GM21786 (cell line): ENCODE data around the gene P2RY14.

ENCODE experiments used
- ATAC-seq: cut with Tn5 transposase; IDR thresholded peaks from one replicate; pipeline ENCODE4 v1.9.1; 2021; ENCODE audit not compliant: unreplicated experiment

P2RY14 gene

GRCh38 chr3:151192545-151192944 is 85.8 kb downstream of the P2RY14 start:
- no peak for ATAC-seq

GRCh38 chr3:151191095-151191494 is 87.2 kb downstream of the P2RY14 start:
- no peak for ATAC-seq

DNA sequence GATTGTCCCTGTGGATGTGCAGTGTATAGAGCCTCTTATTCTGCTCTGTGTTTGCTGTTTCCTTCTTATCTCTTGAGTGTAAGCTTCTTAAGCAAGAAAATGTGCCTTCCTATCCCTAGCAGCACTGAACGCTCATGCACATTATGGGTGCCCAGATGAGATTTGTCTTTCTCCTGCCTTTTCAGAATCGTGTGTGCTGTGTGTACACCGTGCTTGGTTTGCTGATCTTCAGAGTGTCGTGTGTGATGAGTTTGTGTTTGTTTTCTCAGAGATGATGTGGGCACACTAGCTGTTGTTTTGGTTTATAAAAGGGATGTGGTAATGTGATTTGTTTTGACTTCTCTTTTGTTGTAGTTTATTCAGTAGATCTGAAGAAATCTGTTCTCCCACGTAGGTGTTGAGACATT is 95.1 kb downstream of the P2RY14 start:
- ATAC-seq, result no peak

DNA sequence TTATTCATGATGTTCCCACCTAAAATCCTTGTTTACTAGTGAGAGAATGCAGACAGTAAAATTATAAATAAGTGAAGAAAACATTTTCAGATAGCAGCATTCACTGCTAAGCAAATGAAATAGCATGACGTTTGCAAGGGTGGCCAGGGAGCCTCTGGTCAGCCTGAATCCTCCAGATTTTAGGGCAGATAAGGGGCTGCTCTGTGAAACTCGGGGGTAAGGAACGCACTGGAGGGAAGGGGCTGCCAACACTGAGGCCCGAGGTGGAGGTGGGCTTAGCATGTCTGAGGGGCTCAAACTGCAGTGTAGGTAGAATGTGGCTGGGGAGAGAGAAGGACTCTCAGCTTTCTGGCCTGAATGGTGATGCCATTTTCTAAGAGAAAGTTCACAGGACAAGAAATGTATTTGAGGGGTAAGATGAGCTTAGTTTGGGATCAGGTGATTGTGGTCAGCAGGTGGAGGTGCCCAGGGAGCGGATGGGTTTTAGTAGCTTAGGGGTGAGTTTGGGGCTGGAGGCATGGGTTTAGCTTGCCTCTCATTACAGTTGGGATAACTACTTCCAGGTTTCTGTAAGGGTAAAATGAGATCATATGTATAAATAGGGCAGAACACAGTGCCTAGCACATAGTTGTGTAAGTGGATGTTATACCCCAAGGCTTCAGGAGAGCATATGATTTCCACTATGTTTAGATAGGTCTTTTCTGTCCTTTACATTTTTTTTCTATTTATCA is 95.8 kb downstream of the P2RY14 start:
- ATAC-seq, result no peak

DNA sequence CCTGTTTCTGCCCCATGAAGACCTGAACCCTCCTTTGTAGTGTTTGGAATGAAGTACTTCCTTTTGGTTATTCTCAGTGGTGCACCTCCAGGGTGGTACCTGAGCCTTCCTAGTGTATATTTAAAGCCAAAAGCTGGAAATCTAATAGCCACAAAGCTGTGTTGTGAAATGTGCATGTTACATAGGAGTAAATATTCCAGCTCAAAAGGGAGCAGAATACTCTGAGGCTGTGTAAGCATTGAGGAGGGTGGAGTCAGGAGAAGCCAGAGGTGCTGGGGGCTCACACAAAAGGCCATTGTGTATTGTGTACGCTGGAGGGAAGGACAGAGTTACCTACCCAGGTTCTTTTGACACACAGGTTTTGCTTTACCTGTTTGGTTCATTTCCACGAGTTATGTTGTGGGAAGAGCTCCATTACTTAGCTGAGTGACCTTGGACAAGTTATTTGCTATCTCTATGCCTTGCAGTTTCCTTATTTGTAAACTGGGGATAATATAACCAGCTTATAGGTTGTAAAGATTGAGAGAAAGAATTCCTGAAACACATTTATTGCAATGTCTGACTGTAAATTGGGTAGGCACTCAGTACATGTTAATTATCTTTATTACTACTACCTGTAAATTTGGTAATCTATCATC is 100.0 kb downstream of the P2RY14 start:
- no peak for ATAC-seq

DNA sequence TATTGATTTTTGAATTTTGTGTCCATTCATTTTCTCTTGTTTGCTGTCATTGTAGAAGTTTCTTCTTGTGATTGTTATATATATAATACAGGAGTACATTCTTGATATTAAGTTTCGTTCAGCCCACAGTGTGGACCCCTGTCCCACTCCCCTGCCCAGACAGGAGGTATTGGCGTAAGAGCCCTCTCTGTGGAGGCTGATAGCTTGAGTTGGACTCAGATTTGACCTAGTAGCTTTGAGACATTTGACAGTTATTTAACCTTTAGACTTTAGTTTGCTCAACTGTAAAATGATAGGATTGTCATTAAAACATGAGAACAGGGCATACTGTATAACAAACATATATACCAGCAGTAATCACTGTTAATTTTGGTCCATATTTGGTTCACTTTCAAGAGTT is 102.4 kb downstream of the P2RY14 start:
- ATAC-seq, result no peak

- ATAC-seq, result no peak
These were observed 104.0 kb downstream of the P2RY14 start for GRCh38 chr3:151174351-151174750.

DNA sequence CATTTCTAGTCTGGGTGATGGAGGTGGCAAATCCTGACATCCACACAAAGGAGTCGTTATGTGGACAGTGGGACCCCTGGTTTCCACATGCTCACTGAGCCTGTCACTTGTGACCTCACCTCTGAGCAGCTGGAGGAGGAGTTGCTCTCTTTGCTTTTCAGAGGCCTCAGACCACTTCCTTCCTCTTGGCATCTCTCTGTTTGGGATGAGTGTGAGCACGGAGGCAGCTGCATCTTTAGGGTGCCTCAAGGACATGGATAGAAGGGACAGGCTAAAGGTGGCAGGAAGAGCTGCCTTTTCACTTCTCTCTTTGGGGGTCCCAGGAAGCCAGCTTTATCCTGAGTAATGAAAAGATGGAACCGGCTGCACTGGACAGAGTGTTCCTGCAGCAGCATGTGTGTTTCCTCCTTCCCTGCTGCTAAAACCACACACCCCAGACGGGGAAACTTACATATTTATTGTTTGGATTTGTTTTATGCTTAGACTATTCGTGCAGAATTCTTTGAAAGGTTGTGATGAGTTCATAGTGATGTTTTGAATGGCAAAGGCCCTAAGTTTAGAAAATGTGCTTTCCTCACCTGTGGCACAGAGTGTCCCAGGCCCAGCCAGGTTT is 107.1 kb downstream of the P2RY14 start:
- peak; percentile 59 for ATAC-seq

GRCh38 chr3:151169948-151170679 is 108.2 kb downstream of the P2RY14 start:
- ATAC-seq, result peak; percentile 29

DNA sequence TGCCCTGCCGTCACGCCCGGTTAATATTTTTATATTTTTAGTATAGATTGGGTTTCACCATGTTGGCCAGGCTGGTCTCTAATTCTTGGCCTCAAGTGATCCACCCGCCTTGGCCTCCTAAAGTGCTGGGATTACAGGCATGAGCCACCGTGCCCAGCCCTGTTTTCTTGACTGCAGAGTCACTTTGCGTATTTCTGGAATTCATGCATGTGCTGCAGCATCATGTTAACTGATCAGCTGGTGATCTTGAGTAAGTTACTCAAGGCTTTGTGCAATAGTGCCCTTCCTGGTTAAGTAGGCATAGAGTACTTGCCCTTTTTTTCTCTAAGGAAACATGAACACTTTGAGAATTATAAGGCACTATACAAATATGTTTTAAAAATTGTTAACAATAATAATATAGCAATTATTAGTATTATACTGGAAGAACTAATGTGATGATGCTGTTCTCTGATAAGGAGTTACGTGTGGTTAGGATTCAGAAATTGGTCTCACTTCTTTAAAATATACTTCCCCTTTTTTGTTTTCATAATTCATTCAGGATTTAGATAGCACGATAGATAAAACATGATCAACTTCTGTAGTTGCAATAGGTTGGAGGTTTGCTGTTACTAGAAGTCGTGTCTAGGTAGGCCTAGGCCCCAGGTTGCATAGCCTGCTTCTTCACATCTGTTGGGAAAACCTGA is 108.9 kb downstream of the P2RY14 start:
- peak; percentile 33 for ATAC-seq

DNA sequence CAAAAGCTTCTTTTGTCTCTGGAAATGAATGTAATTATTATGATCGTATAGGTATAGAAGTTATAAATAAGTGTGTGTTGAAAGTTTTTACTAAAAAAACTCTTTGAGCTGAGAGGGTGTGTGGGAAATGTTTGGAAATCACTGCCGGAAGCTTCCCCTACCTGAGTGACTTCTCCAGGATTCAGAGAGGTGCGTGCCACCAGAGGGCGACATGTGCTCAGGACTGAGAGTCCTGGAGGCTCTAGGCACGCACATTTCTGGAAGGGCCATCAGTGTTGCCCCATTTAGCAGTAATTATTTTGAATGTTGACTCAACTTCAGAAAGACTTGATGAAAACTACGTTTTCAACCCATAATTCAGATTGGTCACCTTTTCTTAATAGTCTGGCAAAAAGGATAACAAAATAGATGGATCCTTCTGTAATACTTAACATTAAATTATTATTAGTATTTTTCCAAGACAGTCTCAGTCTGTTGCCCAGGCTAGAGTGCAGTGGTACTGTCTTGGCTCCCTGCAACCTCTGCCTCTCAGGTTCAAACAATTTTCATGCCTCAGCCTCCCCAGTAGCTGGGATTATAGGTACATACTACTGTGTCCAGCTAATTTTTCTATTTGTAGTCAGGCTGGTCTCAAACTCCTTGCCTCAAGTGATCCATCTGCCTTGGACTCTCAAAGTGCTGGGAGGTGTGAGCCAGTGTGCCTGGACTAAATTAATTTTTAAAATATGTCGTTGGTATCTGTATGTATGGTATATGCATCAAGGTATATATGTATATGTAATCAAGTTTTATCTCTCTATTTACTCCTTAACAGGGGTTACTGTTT is 109.9 kb downstream of the P2RY14 start:
- peak; percentile 48 for ATAC-seq

- ATAC-seq, result no peak
These were observed 112.2 kb downstream of the P2RY14 start for GRCh38 chr3:151166161-151166560.

- no peak for ATAC-seq
These were observed 113.1 kb downstream of the P2RY14 start for GRCh38 chr3:151165226-151165625.
